ENCODE data around the gene LSM2.

Gene LSM2

DNA sequence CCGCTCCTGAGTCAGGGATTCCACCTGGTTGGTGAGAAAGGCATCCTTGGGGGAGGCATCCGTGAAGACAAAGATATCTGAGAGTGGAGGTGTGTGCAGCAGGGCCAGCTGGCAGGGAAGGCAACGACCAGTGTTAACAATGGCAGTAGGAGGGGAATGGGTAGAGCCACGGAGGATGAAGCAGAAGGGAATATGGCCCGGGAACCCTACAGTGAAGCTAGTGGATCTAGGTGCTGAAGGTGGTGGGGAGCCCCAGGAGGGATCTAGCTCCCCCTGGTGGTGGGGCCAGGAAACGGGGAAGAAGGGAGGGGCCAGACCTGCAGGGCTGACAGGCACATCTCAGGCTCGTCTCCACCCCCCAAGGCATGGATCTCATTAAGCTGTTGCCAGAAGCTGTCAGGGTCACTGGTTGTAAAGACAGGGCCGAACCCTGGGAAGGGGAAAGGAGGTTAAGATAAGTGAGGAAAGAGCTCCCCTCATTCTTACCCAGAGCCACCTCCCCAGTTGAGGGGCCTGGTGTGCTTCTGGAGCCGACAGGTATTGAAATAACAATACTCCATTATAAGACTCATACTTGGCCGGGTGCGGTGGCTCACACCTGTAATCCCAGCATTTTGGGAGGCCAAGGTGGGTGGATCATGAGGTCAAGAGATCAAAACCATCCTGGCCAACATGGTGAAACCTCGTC lies 36.9 kb downstream of the LSM2 start:
- H3K4me1 Mint-ChIP-seq: peaks cover 52% of the 10 kb centered on the region
- H3K4me3 Mint-ChIP-seq: no peak overlapping the region
- DNase-seq: peak; percentile 86
- peaks cover 3% of the 10 kb centered on the region for H3K9me3 Mint-ChIP-seq
- CTCF ChIA-PET: interaction anchor here (0.7 to 2.7 kb wide), 31 partner anchors 10 to 117 kb away, joined by 3 to 23 read pairs (median 5); partner anchors contain the start of genes ABHD16A, BAG6, CLIC1 and DDAH2
- peaks cover 9% of the 10 kb centered on the region for H3K36me3 Mint-ChIP-seq
- no peaks in the 10 kb centered on the region for H3K27me3 Mint-ChIP-seq
- H3K27ac Mint-ChIP-seq: peak overlapping the region; percentile 61

DNA sequence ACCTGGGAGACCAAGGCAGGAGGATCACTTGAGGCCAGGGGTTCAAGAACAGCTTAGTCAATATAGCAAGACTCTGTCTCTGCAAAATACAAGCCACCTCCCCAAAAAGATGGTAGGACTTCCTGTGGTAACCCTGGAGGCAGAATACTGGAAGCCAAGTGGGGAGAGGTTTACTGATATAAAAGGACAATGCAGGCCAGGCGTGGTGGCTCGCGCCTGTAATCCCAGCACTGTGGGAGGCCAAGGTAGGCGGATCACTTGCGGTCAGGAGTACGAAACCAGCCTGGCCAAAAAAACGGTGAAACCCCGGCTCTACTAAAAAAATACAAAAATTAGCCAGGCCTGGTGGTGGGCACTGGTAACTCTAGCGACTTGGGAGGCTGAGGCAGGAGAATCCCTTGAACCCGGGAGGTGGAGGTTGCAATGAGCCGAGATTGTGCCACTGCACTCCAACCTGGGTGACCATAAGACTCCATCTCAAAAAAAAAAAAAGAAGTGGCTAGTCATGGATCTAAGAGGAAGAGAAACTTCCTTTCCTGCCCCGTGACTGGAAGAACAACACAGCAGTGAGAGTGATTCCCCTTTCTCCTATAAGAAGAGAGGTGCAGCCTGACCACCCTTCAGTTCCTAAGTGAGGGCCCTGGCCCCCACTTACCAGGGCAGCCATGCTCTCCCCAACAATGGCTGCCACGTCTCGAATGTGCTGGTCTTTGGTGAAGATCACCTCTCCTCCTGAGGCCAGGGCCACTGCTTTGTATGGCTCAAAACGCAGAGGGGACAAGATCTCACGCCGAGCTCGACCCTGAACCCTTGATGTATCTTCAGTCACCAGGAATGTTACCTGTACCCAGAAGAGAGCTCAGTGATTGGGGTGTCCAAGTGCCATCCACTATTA lies 38.2 kb downstream of the LSM2 start:
- CTCF ChIA-PET: interaction anchor here (0.8 to 2.7 kb wide), 16 partner anchors 9 to 116 kb away, joined by 3 to 23 read pairs (median 8); partner anchors contain the start of genes BAG6, CLIC1, DDAH2 and LY6G5C
- Mint-ChIP-seq H3K4me1 (peaks cover 64% of the 10 kb centered on the region), H3K4me3 (no peak overlapping the region), H3K9me3 (peaks cover 3% of the 10 kb centered on the region), H3K27me3 (no peaks in the 10 kb centered on the region), H3K27ac (peak overlapping the region; percentile 52), H3K36me3 (peaks cover 13% of the 10 kb centered on the region)
- DNase-seq: no peak

DNA sequence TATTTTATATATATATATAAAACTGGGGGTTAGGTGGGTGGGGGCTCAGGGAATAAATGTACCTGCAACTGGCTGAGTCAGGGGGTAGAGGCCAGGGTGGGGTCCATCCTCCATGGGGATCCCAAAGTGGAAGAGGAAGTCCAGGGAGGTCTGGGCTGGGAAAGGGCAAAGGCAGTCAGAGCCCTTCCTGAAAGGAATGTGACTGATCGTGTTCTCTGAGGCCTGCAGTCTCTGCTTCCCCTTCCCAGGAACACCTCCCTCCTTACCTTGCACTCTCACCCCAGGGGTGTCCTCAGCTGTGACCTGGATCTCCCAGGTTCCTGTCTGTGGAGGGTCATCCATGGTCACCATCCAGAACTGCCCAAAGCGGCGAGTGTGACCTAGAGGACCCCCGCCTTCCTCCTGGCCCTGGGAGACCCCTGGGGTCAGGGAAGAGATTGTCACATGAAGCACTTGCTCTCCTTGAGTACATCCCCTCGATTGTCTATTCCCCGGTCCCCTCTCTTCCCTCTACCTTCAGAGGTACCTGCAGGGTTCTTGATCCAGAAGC lies 39.6 kb downstream of the LSM2 start:
- H3K4me1 Mint-ChIP-seq: peaks cover 57% of the 10 kb centered on the region

DNA sequence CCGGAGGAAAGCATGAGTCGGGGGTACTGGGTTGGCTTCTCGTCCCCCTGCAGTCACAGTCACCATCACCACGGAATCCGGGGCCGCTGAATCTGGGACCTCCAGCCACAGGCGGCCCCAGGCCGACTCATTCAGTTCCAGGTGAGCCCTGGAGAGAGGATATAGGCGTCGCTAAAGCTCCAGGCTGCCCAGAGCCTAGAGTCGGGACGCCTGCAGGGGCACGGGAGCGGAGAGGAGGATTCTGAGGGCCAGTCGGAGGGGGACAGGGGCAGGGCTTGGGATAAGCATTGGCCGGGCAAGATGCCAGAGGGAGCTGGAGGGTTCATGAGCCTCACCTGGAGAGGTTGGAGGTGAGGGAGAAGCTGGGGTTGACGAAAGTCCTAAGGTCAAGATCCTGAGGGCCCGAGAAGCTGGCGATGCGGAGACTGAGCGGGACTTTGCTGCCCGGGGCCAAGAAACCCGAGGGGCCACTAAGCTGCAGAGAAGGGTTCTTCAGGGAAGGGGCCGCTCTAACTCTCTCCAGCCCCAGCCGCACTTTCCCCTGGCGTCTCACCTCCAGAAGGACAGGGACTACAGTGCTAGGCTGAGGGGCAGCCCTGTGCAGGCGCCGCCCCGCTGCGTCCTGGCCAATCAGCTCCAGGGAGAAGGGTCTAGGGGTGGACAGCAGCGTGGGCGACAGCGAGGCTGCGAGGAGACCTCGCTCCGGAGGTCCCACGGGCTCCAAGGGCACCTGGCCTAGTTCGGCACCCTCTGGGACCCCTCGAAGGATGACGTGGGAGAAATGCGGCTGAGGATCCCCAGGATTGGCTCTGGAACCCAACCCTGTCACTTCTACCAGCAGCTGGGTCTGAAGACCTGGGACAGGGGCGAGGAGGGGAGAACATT lies 40.6 kb downstream of the LSM2 start:
- Mint-ChIP-seq H3K4me3 (no peak overlapping the region), H3K36me3 (peaks cover 21% of the 10 kb centered on the region), H3K27me3 (no peaks in the 10 kb centered on the region), H3K4me1 (peaks cover 48% of the 10 kb centered on the region), H3K9me3 (no peaks in the 10 kb centered on the region), H3K27ac (peak overlapping the region; percentile 49)
- CTCF ChIA-PET: interaction anchor here (0.9 kb wide), 1 partner anchor 12 kb away, joined by 3 read pairs; no protein-coding TSS in a partner anchor
- DNase-seq: no peak

More for the DNA sequence above, 39.6 kb downstream of the LSM2 start:
- no peak overlapping the region for H3K27ac Mint-ChIP-seq
- CTCF ChIA-PET: no interaction called here
- DNase-seq: no peak
- H3K27me3 Mint-ChIP-seq: no peaks in the 10 kb centered on the region
- no peak overlapping the region for H3K4me3 Mint-ChIP-seq
- H3K9me3 Mint-ChIP-seq: peaks cover 3% of the 10 kb centered on the region
- H3K36me3 Mint-ChIP-seq: peaks cover 20% of the 10 kb centered on the region

DNA sequence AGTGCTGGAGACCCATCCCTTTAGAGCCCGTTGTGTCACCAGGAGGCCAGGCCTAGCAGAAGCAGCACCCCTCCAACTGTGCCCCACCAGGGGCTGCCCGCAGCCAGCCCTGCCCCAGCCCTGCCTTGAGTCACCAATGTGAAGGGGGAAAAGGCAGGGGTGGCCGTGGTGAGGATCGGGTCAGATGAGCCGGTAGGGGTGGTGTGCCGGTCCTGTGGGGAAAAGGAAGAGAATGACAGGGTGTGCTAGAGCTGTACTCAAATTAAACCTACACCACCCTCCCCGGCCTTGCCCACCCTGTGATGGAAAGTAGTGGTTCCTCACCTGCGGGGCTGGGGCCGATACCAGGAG lies 41.2 kb downstream of the LSM2 start:
- Mint-ChIP-seq H3K36me3 (peaks cover 27% of the 10 kb centered on the region), H3K4me3 (no peak overlapping the region), H3K27ac (no peak overlapping the region), H3K27me3 (no peaks in the 10 kb centered on the region), H3K9me3 (no peaks in the 10 kb centered on the region), H3K4me1 (peaks cover 42% of the 10 kb centered on the region)
- CTCF ChIA-PET: interaction anchor here (0.9 kb wide), 1 partner anchor 13 kb away, joined by 3 read pairs; no protein-coding TSS in a partner anchor
- DNase-seq: no peak

DNA sequence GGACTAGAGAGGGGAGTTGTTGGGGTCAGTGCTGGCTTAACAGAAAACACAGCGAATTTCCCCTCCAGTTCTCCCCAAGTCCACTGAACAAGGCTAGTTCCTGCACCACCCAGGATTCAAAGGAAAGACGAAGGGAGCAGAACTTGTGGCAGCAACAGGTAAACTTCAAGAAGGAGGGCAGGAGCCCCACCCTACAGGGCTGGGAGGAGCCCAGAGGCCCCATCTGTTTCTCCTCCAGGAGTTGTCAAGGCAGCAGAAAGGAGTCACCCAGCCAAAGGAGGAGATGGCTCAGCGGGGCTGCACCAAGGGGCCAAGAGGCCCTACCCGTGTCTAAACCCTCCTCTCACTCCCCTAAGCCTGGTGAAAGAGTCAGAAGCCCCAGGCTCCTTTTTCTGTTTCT lies 42.6 kb downstream of the LSM2 start:
- no peak for DNase-seq
- Mint-ChIP-seq H3K4me1 (peaks cover 30% of the 10 kb centered on the region), H3K9me3 (no peaks in the 10 kb centered on the region), H3K36me3 (peaks cover 34% of the 10 kb centered on the region), H3K27ac (no peak overlapping the region), H3K4me3 (no peak overlapping the region), H3K27me3 (no peaks in the 10 kb centered on the region)
- CTCF ChIA-PET: no interaction called here

DNA sequence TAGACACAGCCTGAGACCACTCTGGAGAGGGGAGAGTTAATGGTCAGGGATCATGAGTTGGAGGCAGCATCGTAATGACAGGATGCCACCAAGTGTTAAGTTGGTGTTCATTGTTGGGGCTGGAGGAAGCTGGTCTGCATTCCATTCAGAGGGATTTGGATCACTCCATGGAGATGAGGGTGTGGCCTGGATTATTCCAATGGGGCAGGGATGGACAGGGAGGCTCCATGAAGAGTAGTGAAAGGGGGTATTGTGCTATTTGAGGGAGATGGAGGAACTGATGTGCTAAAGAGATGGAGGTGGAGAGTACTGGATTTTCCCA lies 43.2 kb downstream of the LSM2 start:
- H3K27me3 Mint-ChIP-seq: no peaks in the 10 kb centered on the region
- CTCF ChIA-PET: no interaction called here
- H3K4me3 Mint-ChIP-seq: no peak overlapping the region
- H3K27ac Mint-ChIP-seq: no peak overlapping the region
- H3K36me3 Mint-ChIP-seq: peaks cover 38% of the 10 kb centered on the region
- H3K4me1 Mint-ChIP-seq: peaks cover 28% of the 10 kb centered on the region
- DNase-seq: no peak
- no peaks in the 10 kb centered on the region for H3K9me3 Mint-ChIP-seq

DNA sequence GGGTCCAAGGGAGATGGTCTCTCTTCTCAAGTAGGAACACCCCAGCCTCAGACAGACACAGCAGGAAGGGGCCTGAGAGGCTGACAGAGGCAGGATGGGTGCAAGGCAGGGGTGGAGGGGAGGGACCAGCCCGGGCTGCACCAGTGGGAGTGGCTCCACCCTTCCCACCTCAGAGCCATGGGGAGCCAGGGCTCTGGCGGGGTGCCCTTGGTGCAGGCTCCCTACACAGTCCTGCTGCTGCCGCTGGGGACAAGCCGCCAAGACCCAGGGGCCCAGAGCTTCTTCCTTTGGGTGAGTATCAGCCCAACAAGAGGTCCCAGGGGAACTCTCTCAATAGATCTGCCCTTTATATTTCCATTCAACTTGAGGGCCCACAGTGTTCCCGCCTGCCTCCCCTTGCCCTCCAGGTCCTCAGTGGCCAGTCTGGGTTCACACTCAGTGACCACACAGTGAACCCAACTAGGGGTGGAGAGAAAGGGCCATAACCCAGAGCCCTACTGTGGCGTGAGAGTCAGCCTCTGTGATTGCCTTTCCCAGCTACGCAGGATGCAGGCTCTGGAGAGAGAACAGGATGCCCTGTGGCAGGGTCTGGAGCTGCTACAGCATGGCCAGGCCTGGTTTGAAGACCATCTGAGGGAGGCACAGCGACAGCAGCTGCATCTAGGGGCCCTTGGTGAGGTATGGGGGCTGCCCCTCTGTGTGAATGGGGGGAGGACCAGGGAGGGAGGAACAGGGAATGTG lies 43.7 kb downstream of the LSM2 start:
- Mint-ChIP-seq H3K4me1 (peaks cover 23% of the 10 kb centered on the region), H3K4me3 (no peak overlapping the region), H3K9me3 (no peaks in the 10 kb centered on the region), H3K27me3 (no peaks in the 10 kb centered on the region), H3K36me3 (peaks cover 41% of the 10 kb centered on the region), H3K27ac (no peak overlapping the region)
- CTCF ChIA-PET: no interaction called here
- DNase-seq: no peak

DNA sequence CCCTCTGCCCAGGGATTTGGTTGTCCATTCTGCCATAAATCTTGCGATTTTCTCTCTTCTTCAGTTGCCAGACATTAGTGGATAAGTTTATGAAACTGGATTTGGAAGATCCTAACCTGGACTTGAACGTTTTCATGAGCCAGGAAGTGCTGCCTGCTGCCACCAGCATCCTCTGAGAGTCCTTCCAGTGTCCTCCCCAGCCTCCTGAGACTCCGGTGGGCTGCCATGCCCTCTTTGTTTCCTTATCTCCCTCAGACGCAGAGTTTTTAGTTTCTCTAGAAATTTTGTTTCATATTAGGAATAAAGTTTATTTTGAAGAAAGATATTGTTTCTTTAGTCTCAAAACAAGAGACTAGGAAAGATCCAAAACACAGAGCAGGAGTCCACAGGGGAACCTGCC lies 44.4 kb downstream of the LSM2 start, which contains the start of gene SAPCD1:
Gene SAPCD1, plus strand, starts transcription at position 301 of the 400 bp plus-strand sequence. CDS start 399 bp downstream, outside the sequence.
- CTCF ChIA-PET: no interaction called here
- H3K27ac Mint-ChIP-seq: no peak within 1 kb of the TSS

DNA sequence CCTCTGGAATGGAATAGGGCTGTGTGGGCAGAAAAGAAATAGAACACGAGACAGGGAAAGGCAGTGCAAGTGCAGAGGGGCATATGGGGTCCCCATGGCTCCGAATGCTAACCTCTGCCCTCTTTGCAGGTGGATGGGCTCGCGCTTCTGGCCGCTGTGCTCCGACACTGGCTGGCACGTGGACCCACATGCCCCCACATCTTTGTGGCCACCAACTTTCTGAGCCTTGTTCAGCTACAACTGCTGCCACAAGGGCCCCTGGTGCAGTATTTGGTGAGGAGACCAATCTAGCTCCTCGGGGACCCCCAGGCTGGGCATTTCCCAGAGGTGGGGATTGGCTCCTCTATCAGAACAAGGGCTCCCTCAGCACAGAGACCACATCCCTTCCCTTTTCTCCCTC lies 45.4 kb downstream of the LSM2 start:
- no peak overlapping the region for H3K27ac Mint-ChIP-seq
- no peaks in the 10 kb centered on the region for H3K27me3 Mint-ChIP-seq
- CTCF ChIA-PET: interaction anchor here (3.1 kb wide), 1 partner anchor 8 kb away, joined by 16 read pairs; no protein-coding TSS in a partner anchor
- no peak overlapping the region for H3K4me3 Mint-ChIP-seq
- DNase-seq: no peak
- H3K4me1 Mint-ChIP-seq: peaks cover 20% of the 10 kb centered on the region
- no peaks in the 10 kb centered on the region for H3K9me3 Mint-ChIP-seq
- H3K36me3 Mint-ChIP-seq: peaks cover 43% of the 10 kb centered on the region

More for the DNA sequence above, 44.4 kb downstream of the LSM2 start, which contains the start of gene SAPCD1:
- peaks cover 43% of the 10 kb centered on the region for H3K36me3 Mint-ChIP-seq
- H3K9me3 Mint-ChIP-seq: no peaks in the 10 kb centered on the region
- H3K4me1 Mint-ChIP-seq: peaks cover 20% of the 10 kb centered on the region
- no peaks in the 10 kb centered on the region for H3K27me3 Mint-ChIP-seq
- no peak for DNase-seq
- no peak within 1 kb of the TSS for H3K4me3 Mint-ChIP-seq

DNA sequence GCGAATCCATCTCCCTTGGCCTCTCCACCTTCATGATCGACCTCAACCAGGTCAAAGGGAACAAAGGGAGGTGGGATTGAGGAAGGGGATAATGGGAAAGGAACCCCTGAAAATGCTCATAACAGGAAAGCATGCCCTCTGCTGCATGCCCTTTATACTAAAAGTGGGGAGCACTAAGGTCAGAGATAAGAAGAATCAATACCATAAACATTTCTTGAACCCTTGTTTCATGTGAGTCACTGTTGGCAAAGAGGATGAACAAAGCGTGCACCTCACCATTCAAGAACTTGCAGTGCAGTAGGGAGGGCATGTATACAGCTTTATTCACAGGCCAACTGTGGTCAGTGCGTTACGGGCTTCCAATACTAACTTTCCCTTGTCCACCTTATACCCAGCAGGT lies 46.0 kb downstream of the LSM2 start:
- Mint-ChIP-seq H3K4me3 (no peak overlapping the region), H3K4me1 (peaks cover 20% of the 10 kb centered on the region), H3K36me3 (peaks cover 43% of the 10 kb centered on the region), H3K27ac (no peak overlapping the region), H3K27me3 (no peaks in the 10 kb centered on the region), H3K9me3 (no peaks in the 10 kb centered on the region)
- no peak for DNase-seq
- CTCF ChIA-PET: interaction anchor here (3.1 kb wide), 1 partner anchor 9 kb away, joined by 16 read pairs; no protein-coding TSS in a partner anchor

DNA sequence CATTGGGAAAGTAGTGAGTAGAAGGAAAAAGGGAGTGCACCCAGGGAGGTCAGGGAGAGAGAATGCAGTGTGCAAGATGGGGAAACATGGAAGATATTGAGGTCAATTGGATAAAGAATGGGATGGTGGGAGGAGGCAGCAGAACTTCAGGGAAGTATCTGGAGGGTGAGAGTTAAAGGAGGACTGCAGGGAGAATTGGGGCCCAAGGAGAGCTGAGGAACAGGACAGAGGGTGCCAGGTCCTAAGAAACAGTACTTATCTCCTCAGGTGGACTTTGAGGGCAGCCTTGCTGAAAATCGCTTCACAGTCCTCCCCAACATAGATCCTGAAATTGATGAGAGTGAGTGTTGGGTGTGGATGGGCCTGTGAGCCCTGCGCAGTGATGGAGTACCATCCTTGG lies 48.5 kb downstream of the LSM2 start:
- Mint-ChIP-seq H3K27me3 (no peaks in the 10 kb centered on the region), H3K4me3 (no peak overlapping the region), H3K4me1 (peaks cover 4% of the 10 kb centered on the region), H3K36me3 (peaks cover 34% of the 10 kb centered on the region), H3K9me3 (no peaks in the 10 kb centered on the region), H3K27ac (no peak overlapping the region)
- no peak for DNase-seq
- CTCF ChIA-PET: interaction anchor here (3.1 kb wide), 1 partner anchor 11 kb away, joined by 16 read pairs; no protein-coding TSS in a partner anchor

DNA sequence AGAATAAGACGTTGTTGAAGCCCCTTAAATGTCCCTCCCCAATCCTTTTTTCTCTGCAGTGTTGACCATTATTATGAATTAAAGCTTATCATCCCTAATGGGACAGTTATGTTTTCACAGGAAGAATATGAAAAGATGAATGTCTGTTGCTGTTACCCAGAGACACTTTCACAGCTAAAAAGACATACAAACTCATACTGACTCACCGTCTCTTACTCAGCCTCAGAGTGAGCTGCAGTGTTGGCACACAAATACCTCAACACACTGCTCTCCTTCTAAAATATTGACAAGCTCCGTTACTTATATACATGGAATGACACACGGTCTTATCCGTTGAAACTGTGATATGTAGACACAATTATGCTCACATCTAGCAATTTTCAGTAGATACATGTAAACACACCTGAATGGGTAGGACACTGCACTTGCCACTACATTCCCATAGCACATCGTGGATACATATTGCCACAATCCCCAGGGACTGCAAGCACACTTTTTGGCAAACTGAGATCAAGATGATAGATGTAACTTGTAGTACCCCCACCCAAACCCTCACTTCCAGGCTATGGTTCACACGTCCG lies 53.9 kb downstream of the LSM2 start:
- CTCF ChIA-PET: interaction anchor here (0.8 to 0.9 kb wide), 2 partner anchors 9 to 37 kb away, joined by 3 read pairs; no protein-coding TSS in a partner anchor
- no peak overlapping the region for H3K27ac Mint-ChIP-seq
- H3K9me3 Mint-ChIP-seq: no peaks in the 10 kb centered on the region
- no peaks in the 10 kb centered on the region for H3K27me3 Mint-ChIP-seq
- DNase-seq: no peak
- H3K4me3 Mint-ChIP-seq: no peak overlapping the region
- no peaks in the 10 kb centered on the region for H3K4me1 Mint-ChIP-seq
- peaks cover 8% of the 10 kb centered on the region for H3K36me3 Mint-ChIP-seq
